IMR-90 (cell line): ENCODE measurements around the gene KRTAP12-3. TPM values are rescaled to one million over a fixed set of nuclear protein-coding genes. Genes with fewer than 3 reads are reported as not detected.

Experiments used
- ATAC-seq: fragments of 200-7000 bp; cut with Tn5 transposase; 2 replicates; pipeline ENCODE4 v1.9.1; 2020; ENCODE audit warnings: low read depth, mild to moderate bottlenecking, moderate library complexity
- BruUV-seq: library from RNA; stranded (reverse); fragments of 400-500 nt; replicated peaks from 2 replicates; lab custom pipeline; 2021; lab: Mats Ljungman, UMichigan
- CTCF ChIA-PET: fragments of 300-600 bp; formaldehyde crosslinking; extraction: SDS; loops from one replicate; lab custom pipeline; 2021; ENCODE audit warnings: antibody characterized with exemption; lab: Yijun Ruan, JAX
- POLR2A ChIA-PET: fragments of 300-600 bp; sonication (Branson Sonifier 250); formaldehyde crosslinking; loops from one replicate; lab custom pipeline; 2022; ENCODE audit warnings: antibody characterized with exemption; ENCODE audit not compliant: unreplicated experiment; lab: Charles Lee
- DNase-seq: peaks from one replicate; pipeline ENCODE4 v3.0.0; 2013
- H2AFZ ChIP-seq: replicated peaks from 2 replicates; pipeline ENCODE3; 2013; ENCODE audit warnings: low read length, mild to moderate bottlenecking; ENCODE audit not compliant: poor library complexity
- H2AK5ac ChIP-seq: 2 replicates; pipeline ENCODE4 v1.6.1; 2013; ENCODE audit warnings: low read depth, low read length, inconsistent platforms
- H2AK9ac ChIP-seq: replicated peaks from 2 replicates; pipeline ENCODE3; 2013; ENCODE audit warnings: mild to moderate bottlenecking, low read depth, low read length, moderate library complexity; ENCODE audit not compliant: poor library complexity
- H2BK120ac ChIP-seq: 2 replicates; pipeline ENCODE4 v1.6.1; 2013; ENCODE audit warnings: low read depth, low read length, inconsistent platforms
- H2BK15ac ChIP-seq: 3 replicates; pipeline ENCODE4 v1.6.1; 2013; ENCODE audit warnings: low read depth, low read length, inconsistent platforms
- H2BK20ac ChIP-seq: 2 replicates; pipeline ENCODE4 v1.6.1; 2013; ENCODE audit warnings: low read depth, mild to moderate bottlenecking, inconsistent platforms, low read length, moderate library complexity
- H2BK5ac ChIP-seq: 2 replicates; pipeline ENCODE4 v1.6.1; 2013; ENCODE audit warnings: mild to moderate bottlenecking, low read depth, low read length, inconsistent platforms; ENCODE audit not compliant: poor library complexity, severe bottlenecking
- H3K14ac ChIP-seq: replicated peaks from 2 replicates; pipeline ENCODE4 v1.6.1; 2013; ENCODE audit warnings: low read depth, low read length, inconsistent platforms
- H3K18ac ChIP-seq: 2 replicates; pipeline ENCODE4 v1.6.1; 2013; ENCODE audit warnings: low read depth, low read length, control low read depth
- H3K23ac ChIP-seq: 2 replicates; pipeline ENCODE4 v1.6.1; 2013; ENCODE audit warnings: low read depth, low read length, inconsistent platforms
- H3K27ac ChIP-seq: 2 replicates; pipeline ENCODE4 v1.5.1; 2013; ENCODE audit warnings: mild to moderate bottlenecking, control low read depth, low read length; ENCODE audit not compliant: insufficient read depth
- H3K27me3 ChIP-seq: 2 replicates; pipeline ENCODE4 v1.6.1; 2013; ENCODE audit warnings: low read length; ENCODE audit not compliant: control insufficient read depth, insufficient read depth
- H3K36me3 ChIP-seq: 2 replicates; pipeline ENCODE4 v1.6.1; 2013; ENCODE audit warnings: low read length, mixed read lengths; ENCODE audit not compliant: control insufficient read depth, insufficient read depth
- H3K4ac ChIP-seq: 2 replicates; pipeline ENCODE4 v1.6.1; 2013; ENCODE audit warnings: low read depth, low read length, inconsistent platforms
- H3K4me1 ChIP-seq: 2 replicates; pipeline ENCODE4 v1.6.1; 2013; ENCODE audit warnings: low read length, mixed read lengths; ENCODE audit not compliant: control insufficient read depth, insufficient read depth
- H3K4me2 ChIP-seq: 2 replicates; pipeline ENCODE4 v1.6.1; 2013; ENCODE audit warnings: low read depth, mild to moderate bottlenecking, control low read depth, low read length, moderate library complexity
- H3K4me3 ChIP-seq: 2 replicates; pipeline ENCODE4 v1.5.1; 2013; ENCODE audit warnings: low read depth, mild to moderate bottlenecking, control low read depth, low read length, moderate library complexity; ENCODE audit not compliant: insufficient read depth
- H3K56ac ChIP-seq: 2 replicates; pipeline ENCODE4 v1.6.1; 2013; ENCODE audit warnings: low read length, inconsistent platforms; ENCODE audit not compliant: insufficient read depth; ENCODE audit errors: extremely low read depth
- H3K79me1 ChIP-seq, 2 experiments: 2 replicates each; pipeline ENCODE4 v1.6.1; 2013; ENCODE audit warnings: low read length in 2 of 2, inconsistent platforms in 1 of 2, low read depth in 1 of 2
- H3K9ac ChIP-seq: 2 replicates; pipeline ENCODE4 v1.6.1; 2013; ENCODE audit warnings: low read depth, low read length, control low read depth
- H3K9me1 ChIP-seq: 2 replicates; pipeline ENCODE4 v1.6.1; 2013; ENCODE audit warnings: low read length, inconsistent platforms; ENCODE audit not compliant: insufficient read depth
- H3K9me3 ChIP-seq: 2 replicates; pipeline ENCODE4 v1.6.1; 2013; ENCODE audit warnings: low read length; ENCODE audit not compliant: control insufficient read depth, insufficient read depth
- H4K20me1 ChIP-seq: 2 replicates; pipeline ENCODE4 v1.6.1; 2013; ENCODE audit warnings: low read length, inconsistent platforms; ENCODE audit not compliant: insufficient read depth
- H4K5ac ChIP-seq: 2 replicates; pipeline ENCODE4 v1.6.1; 2013; ENCODE audit warnings: mild to moderate bottlenecking, low read depth, low read length, control low read depth
- H4K8ac ChIP-seq, 2 experiments: 2 replicates each; pipeline ENCODE4 v1.6.1; 2013; ENCODE audit warnings: low read depth in 2 of 2, low read length in 2 of 2, control low read depth in 1 of 2, inconsistent platforms in 1 of 2
- H4K91ac ChIP-seq: 2 replicates; pipeline ENCODE4 v1.6.1; 2013; ENCODE audit warnings: low read depth, low read length, inconsistent platforms; ENCODE audit not compliant: insufficient read depth
- BHLHE40 ChIP-seq: fragments of 150-350 bp; IDR thresholded peaks from 2 replicates; pipeline ENCODE4 v1.6.1; 2016; ENCODE audit warnings: mild to moderate bottlenecking, low read depth, low read length
- FOS ChIP-seq: fragments of 150-350 bp; IDR thresholded peaks from 2 replicates; pipeline ENCODE4 v1.6.1; 2016; ENCODE audit warnings: low read depth, low read length
- WGBS, 2 experiments: methylation state at CpG; one replicate each; pipeline versions ENCODE4 v1.1.5 to v1.1.7; 2013; ENCODE audit warnings: missing lambda C conversion rate in 2 of 2; ENCODE audit not compliant: insufficient read length in 1 of 2; ENCODE audit errors: extremely low coverage in 2 of 2; 5-methylcytosine and 5-hydroxymethylcytosine counted together
- dilution Hi-C: fragments of 300-500 bp; cut with HindIII; formaldehyde crosslinking; loops from one replicate; pipeline ENCODE4 v1.14.3; 2018; ENCODE audit warnings: low sequenced_read_pairs; ENCODE audit not compliant: unreplicated experiment
- in situ Hi-C: fragments of 300-500 bp; cut with MboI; formaldehyde crosslinking; loops from 3 replicates; pipeline ENCODE4 v1.14.3; 2019; ENCODE audit warnings: low sequenced_read_pairs, inconsistent platforms, mixed read lengths
- intact Hi-C: fragments of 100-400 bp; cut with micrococcal nuclease; formaldehyde crosslinking; loops from 2 replicates; pipeline ENCODE4 v1.10.0; 2022
- polyA plus RNA-seq, 3 experiments: library from polyadenylated mRNA; depleted of rRNA; stranded (reverse); fragments of >200 nt; gene quantifications; 2 replicates each; pipeline ENCODE4 v1.2.3, GENCODE V29; 2012; ENCODE audit warnings: low replicate concordance in 1 of 3
- total RNA-seq: library from RNA; depleted of rRNA; stranded (reverse); fragments of >200 nt; gene quantifications from 2 replicates; pipeline ENCODE4 v1.2.3, GENCODE V29; 2012
- TF ChIP-seq, protein P1 (sequence below): conservative IDR thresholded peaks from 2 replicates; pipeline ENCODE4 v1.5.1; 2012; ENCODE audit warnings: mild to moderate bottlenecking, low read depth, low read length, improper control_type of control experiment

The KRTAP12-3 gene
- total and polyA plus RNA-seq, 2 of the 4 experiments (the other 2 are of a cell fraction) = not detected

DNA sequence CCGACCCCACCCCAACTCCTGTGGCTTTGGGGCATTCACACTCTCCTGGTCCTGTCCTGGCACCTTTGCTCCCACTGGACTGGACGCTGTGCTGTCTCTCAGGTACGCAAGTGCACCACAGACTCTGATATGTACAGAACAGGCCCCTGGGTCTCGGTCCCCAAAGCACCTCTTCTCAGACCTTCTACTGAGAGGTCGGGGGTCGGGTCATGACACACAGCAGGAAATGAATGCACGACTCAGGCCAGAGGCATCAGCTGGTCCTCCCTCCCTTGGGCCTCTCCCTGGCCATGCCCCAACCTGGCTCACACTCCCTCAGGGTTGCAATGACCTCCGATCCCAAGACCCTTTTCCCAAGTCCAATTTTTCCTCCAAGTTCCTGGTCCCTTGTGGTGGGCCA lies 37.5 kb downstream of the KRTAP12-3 start:
- H3K4me1 ChIP-seq = no peaks in the 10 kb centered on the region
- ChIA-PET POLR2A (no interaction called here), CTCF (no interaction called here)
- H4K8ac ChIP-seq = no peak overlapping the region
- no peak overlapping the region for H2BK20ac ChIP-seq
- no peaks in the 10 kb centered on the region for H4K20me1 ChIP-seq
- H3K79me1 ChIP-seq = no peaks in the 10 kb centered on the region
- H3K14ac ChIP-seq = no peak overlapping the region
- H3K9me3 ChIP-seq = no peaks in the 10 kb centered on the region; the same call in 1 of the 2 replicates
- dilution Hi-C loops = no loop called here
- no peak overlapping the region for H2AFZ ChIP-seq
- no peak overlapping the region for H4K91ac ChIP-seq
- H3K4me2 ChIP-seq = no peak overlapping the region
- H2AK5ac ChIP-seq = no peak overlapping the region
- BruUV-seq = no TSS peak
- in situ Hi-C loops = no loop called here
- H2BK5ac ChIP-seq = no peak overlapping the region
- H2AK9ac ChIP-seq = no peak overlapping the region
- DNase-seq (no peak), ATAC-seq (no peak)
- no peak overlapping the region for H3K27ac ChIP-seq
- H3K9me1 ChIP-seq = no peaks in the 10 kb centered on the region
- no peak overlapping the region for H3K4me3 ChIP-seq
- TF ChIP-seq FOS (no peak), BHLHE40 (no peak)
- TF ChIP-seq, protein P1, sequence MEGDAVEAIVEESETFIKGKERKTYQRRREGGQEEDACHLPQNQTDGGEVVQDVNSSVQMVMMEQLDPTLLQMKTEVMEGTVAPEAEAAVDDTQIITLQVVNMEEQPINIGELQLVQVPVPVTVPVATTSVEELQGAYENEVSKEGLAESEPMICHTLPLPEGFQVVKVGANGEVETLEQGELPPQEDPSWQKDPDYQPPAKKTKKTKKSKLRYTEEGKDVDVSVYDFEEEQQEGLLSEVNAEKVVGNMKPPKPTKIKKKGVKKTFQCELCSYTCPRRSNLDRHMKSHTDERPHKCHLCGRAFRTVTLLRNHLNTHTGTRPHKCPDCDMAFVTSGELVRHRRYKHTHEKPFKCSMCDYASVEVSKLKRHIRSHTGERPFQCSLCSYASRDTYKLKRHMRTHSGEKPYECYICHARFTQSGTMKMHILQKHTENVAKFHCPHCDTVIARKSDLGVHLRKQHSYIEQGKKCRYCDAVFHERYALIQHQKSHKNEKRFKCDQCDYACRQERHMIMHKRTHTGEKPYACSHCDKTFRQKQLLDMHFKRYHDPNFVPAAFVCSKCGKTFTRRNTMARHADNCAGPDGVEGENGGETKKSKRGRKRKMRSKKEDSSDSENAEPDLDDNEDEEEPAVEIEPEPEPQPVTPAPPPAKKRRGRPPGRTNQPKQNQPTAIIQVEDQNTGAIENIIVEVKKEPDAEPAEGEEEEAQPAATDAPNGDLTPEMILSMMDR = no peak
- H3K36me3 ChIP-seq = no peaks in the 10 kb centered on the region
- H3K18ac ChIP-seq = no peak overlapping the region
- no CpG with 5 or more reads among the region's 8 CpGs for WGBS, 2 experiments
- H3K9ac ChIP-seq = no peak overlapping the region
- H4K5ac ChIP-seq = no peak overlapping the region
- no peak overlapping the region for H3K4ac ChIP-seq
- peaks cover 36% of the 10 kb centered on the region for H3K27me3 ChIP-seq
- no peak overlapping the region for H3K23ac ChIP-seq
- no peak overlapping the region for H2BK120ac ChIP-seq
- no peak overlapping the region for H3K56ac ChIP-seq
- intact Hi-C loops = no loop called here
- H2BK15ac ChIP-seq = no peak overlapping the region
